Natural killer cell treated with Interleukin-12 subunit alpha and Interleukin-12 subunit beta and Interleukin-15 and Interleukin-18, amount 100 ng/mL, for 72 hours (primary cell): ENCODE results near the gene NPPC. TPM values are rescaled to one million over a fixed set of nuclear protein-coding genes. Genes with fewer than 3 reads are reported as not detected.

Source experiments
- ATAC-seq, 2 donors: fragments of 150-1000 bp; cut with Tn5 transposase in 1 of 2; sonication (Bioruptor Pico), chemical (Tn5 transposase) in 1 of 2; 2 replicates each; pipeline ENCODE4 v1.10.0; 2021
- DNase-seq: peaks from one replicate; pipeline ENCODE4 v3.0.0; 2022; ENCODE audit warnings: low spot score
- H3K27ac Mint-ChIP-seq, 2 donors: 1 replicate in 1 of 2; 2 replicates in 1 of 2; pipeline ENCODE4 v1.8.0; 2022; ENCODE audit warnings: mixed read lengths in 2 of 2, mild to moderate bottlenecking in 1 of 2, moderate library complexity in 1 of 2
- H3K27me3 Mint-ChIP-seq, 2 donors: 1 replicate in 1 of 2; 2 replicates in 1 of 2; pipeline ENCODE4 v1.8.0; 2022; ENCODE audit warnings: mixed read lengths in 2 of 2
- H3K36me3 Mint-ChIP-seq: one replicate; pipeline ENCODE4 v1.8.0; 2022; ENCODE audit warnings: mixed read lengths
- H3K4me1 Mint-ChIP-seq, 2 donors: 1 replicate in 1 of 2; 2 replicates in 1 of 2; pipeline ENCODE4 v1.8.0; 2022; ENCODE audit warnings: low read depth in 2 of 2, mixed read lengths in 2 of 2, mild to moderate bottlenecking in 1 of 2
- H3K4me3 Mint-ChIP-seq: one replicate; pipeline ENCODE4 v1.8.0; 2022; ENCODE audit warnings: mixed read lengths
- H3K9me3 Mint-ChIP-seq: 2 replicates; pipeline ENCODE4 v1.8.0; 2022; ENCODE audit warnings: mixed read lengths
- total RNA-seq, 2 donors: library from RNA; stranded (reverse); gene quantifications; one replicate each; pipeline ENCODE4 v1.2.3, GENCODE V29; 2022

The NPPC gene, protein sequence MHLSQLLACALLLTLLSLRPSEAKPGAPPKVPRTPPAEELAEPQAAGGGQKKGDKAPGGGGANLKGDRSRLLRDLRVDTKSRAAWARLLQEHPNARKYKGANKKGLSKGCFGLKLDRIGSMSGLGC
- total RNA-seq = 1 to 10 TPM; 2.7 to 4.2 TPM

DNA sequence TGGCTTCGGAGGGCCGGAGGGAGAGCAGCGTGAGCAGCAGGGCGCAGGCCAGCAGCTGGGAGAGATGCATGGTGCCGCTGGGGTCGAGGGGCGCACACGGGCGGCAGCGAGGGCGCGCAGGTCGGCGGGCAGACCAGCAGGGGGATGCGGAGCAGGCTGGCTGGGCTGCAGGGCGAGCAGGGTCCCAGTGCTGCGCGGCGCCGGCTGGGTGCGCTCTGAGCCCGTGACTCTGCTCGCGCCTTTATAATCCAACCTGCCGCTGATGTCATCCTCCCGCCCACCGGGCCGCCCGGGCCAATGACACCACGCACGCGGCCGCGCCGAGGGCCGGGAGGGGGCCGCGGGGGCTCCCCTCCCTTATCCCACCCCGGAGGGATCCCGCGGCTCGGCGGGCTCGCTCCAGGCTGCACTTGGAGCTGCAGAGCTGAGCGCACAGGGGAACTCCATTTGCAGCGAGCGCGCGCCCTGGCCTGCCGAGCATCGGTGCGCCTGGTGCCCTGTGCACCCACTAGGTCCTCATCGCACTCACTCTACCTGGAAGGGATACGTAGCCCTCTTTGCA lies at the start of gene NPPC:
Gene NPPC (minus strand): TSS at position 217 of the 562 bp plus-strand sequence. CDS start 147 bp downstream, at position 70.
- ATAC-seq (peak; percentile 80 to 87), DNase-seq (peak; percentile 62)
- Mint-ChIP-seq H3K9me3 (no peaks in the 10 kb centered on the region), H3K4me1 (no peaks in the 10 kb centered on the region), H3K27ac (no peak within 1 kb of the TSS), H3K4me3 (peak within 1 kb of the TSS; percentile 57), H3K27me3 (peaks cover 34 to 36% of the 10 kb centered on the region in 2 donors), H3K36me3 (no peaks in the 10 kb centered on the region)

GRCh38 chr2:231975001-231975400 lies 48.8 kb upstream of the NPPC start:
- Mint-ChIP-seq H3K4me3 (no peak overlapping the region), H3K36me3 (no peaks in the 10 kb centered on the region), H3K27ac (no peak overlapping the region), H3K4me1 (peaks cover 0 to 2% of the 10 kb centered on the region in 2 donors), H3K9me3 (no peaks in the 10 kb centered on the region), H3K27me3 (no peaks in the 10 kb centered on the region)
- DNase-seq (no peak), ATAC-seq (no peak)

DNA sequence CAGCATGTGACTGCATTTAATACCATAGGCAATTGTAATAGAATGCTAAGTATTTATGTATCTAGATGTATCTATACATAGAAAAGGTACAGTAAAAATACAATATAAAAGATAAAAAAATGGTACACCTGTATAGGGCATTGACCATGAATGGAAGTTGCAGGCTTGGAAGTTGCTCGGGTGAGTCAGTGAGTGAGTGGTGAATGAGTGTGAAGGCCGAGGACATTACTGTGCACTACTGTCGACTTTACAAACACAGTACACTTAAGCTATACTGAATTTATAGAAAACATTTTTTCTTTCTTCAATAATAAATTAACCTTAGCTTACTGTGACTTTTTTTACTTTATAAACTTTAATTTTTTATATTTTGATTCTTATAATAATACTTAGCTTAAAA lies 44.3 kb upstream of the NPPC start:
- ATAC-seq (no peak), DNase-seq (no peak)
- Mint-ChIP-seq H3K4me3 (no peak overlapping the region), H3K9me3 (no peaks in the 10 kb centered on the region), H3K27me3 (no peaks in the 10 kb centered on the region), H3K4me1 (peaks cover 11% of the 10 kb centered on the region in 2 donors), H3K27ac (no peak overlapping the region), H3K36me3 (no peaks in the 10 kb centered on the region)

GRCh38 chr2:231968820-231969219 lies 42.6 kb upstream of the NPPC start:
- Mint-ChIP-seq H3K9me3 (no peaks in the 10 kb centered on the region), H3K4me3 (no peak overlapping the region)

DNA sequence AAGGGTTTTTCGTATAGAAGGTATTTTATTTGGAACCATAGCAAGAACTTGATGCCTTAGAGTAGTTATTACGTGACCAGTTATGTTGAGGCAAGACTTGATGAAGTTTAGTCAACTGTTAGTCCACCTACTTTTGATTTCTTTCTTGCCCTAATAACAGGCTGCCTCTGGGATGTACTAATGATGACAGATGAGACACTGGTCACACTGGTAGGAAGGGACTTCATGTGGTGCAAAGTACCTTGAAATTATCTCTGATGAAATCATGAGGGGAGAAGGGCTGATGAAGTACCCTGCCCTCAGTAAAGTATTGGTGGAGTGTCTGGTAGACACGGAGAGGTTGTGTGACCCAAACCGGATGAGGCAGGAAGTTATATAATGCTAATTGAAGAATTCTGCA lies 40.7 kb upstream of the NPPC start:
- no peaks in the 10 kb centered on the region for H3K9me3 Mint-ChIP-seq

More at GRCh38 chr2:231968820-231969219, 42.6 kb upstream of the NPPC start:
- H3K27me3 Mint-ChIP-seq = no peaks in the 10 kb centered on the region
- no peaks in the 10 kb centered on the region for H3K36me3 Mint-ChIP-seq
- ATAC-seq (no peak), DNase-seq (no peak)
- peaks cover 20 to 26% of the 10 kb centered on the region in 2 donors for H3K4me1 Mint-ChIP-seq
- H3K27ac Mint-ChIP-seq = no peak overlapping the region

DNA sequence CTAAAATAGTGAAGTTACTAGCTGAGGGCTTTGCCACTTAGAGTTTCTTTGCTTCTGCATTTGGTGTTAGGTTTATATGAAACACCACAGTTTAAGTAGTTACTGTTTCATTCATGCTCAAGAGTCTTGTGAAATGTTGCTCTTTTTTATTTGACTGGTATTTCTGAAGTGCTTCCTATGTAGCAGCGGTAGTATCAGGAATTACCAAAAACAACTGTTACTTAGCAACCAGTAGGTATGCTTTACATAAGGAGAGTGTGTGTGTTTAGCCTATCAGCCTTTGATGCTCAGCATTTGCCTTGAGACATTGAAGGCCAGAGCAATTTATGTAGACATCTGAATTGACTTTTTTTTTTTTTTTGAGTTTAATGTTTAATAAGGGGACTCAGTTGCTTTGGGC lies 38.9 kb upstream of the NPPC start:
- Mint-ChIP-seq H3K27me3 (no peaks in the 10 kb centered on the region), H3K27ac (peak overlapping the region in 1 of 2 donors; percentile 15), H3K36me3 (peaks cover 5% of the 10 kb centered on the region), H3K4me1 (peaks cover 39 to 54% of the 10 kb centered on the region in 2 donors), H3K4me3 (no peak overlapping the region), H3K9me3 (no peaks in the 10 kb centered on the region)
- DNase-seq = no peak
- no peak for ATAC-seq

More for the DNA sequence above, 40.7 kb upstream of the NPPC start:
- Mint-ChIP-seq H3K27me3 (no peaks in the 10 kb centered on the region), H3K36me3 (no peaks in the 10 kb centered on the region), H3K4me3 (peak overlapping the region; percentile 11), H3K27ac (peak overlapping the region in 1 of 2 donors; percentile 5), H3K4me1 (peaks cover 32 to 45% of the 10 kb centered on the region in 2 donors)
- no peak for ATAC-seq
- DNase-seq = no peak

DNA sequence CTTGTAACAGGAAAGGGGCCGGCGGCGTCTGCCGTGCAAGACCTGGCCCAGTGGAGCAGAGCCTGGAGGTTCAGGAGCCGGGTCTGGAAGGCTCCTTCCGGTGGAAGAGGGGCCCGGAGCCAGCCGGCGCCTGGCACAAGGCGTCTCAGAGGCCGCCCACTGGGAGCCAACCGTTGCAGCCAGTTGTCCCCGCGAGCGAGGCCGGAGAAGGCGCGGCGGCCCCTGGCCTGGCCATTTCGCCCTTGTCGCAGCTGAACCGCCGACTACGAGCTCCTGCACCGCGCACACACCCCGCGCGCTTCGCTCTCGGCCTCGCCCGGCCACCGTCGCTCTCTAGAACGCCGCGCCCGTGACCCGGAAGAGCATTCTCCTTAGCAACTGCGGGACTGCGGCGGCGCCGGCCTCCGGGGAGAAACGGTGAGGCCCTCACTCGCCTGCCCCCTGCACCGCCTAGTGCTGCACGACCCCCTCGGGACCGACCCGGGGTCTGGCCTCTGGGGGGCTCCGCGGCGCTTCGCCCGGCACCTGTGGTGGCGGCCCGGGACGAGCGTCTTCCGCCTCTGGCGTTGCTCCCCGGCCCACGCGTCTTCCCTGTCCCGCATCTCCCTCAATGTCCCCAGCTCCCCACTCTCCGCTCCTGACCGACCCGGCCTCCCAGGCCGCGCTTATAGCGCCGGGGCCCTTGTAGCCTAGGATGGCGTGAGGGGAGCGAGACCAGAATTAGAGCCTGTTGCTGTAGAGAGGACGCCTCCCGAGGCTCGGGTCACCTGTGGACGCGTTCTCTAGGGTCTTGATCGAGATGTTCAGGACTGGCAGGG lies 35.4 kb upstream of the NPPC start, which contains the start of gene DIS3L2:
Gene DIS3L2 (plus strand): TSS at position 365 of the 818 bp plus-strand sequence. CDS start 53,215 bp downstream, outside the sequence.
- H3K27me3 Mint-ChIP-seq = peaks cover under 1 to 3% of the 10 kb centered on the region in 2 donors
- ATAC-seq = peak; percentile 96 to 97
- peak within 1 kb of the TSS; percentile 91 for H3K4me3 Mint-ChIP-seq
- H3K9me3 Mint-ChIP-seq = no peaks in the 10 kb centered on the region
- H3K36me3 Mint-ChIP-seq = peaks cover 5% of the 10 kb centered on the region
- H3K4me1 Mint-ChIP-seq = peaks cover 30 to 47% of the 10 kb centered on the region in 2 donors
- DNase-seq = peak; percentile 85
- peak within 1 kb of the TSS; percentile 81 to 82 for H3K27ac Mint-ChIP-seq

- H3K4me3 Mint-ChIP-seq = peak overlapping the region; percentile 91
Observed at GRCh38 chr2:231960810-231961348, 34.7 kb upstream of the NPPC start.

DNA sequence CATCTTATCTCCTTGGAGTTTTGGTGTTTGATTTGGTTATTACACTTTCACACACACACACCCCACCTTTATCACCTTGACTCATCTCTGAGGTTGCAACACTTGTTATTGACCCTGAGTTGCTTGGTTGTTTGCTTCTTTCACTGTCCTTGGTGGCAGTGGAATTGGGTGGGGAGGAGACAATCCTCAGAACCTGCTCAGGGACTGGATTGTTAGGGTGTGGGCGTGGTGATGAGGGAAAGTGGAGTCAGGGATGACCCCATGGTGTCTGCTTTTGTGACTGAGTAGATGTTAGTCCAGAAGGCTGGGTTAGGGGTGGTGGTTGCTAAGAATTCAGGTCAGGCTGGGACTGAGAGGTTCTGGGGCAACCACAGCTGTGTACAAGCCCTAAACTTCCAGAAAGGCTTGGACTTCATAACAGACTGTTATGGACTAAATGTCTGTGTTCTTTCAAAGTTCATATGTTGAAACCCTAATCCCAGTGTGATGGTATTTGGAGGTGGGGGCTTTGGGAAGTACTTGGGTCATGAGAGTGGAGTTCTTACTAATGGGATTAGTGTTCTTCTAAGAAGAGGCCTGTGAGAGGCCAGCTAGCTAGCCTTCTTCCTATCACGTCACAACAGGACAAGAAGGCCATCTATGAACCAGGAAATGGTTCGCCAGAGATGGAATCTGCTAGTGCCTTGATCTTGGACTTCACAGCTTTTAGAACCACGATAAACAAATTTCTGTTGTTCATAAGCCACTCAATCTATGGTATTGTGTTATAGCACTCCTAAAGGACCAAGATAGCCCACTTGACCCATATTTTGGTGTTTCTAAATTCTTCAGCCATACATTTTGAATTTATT lies 31.9 kb upstream of the NPPC start:
- Mint-ChIP-seq H3K4me3 (no peak overlapping the region), H3K4me1 (peaks cover 15 to 21% of the 10 kb centered on the region in 2 donors), H3K27me3 (peaks cover 16 to 34% of the 10 kb centered on the region in 2 donors)

More at GRCh38 chr2:231960810-231961348, 34.7 kb upstream of the NPPC start:
- H3K27ac Mint-ChIP-seq = peak overlapping the region; percentile 81 to 82
- H3K4me1 Mint-ChIP-seq = peaks cover 30 to 46% of the 10 kb centered on the region in 2 donors
- DNase-seq (no peak), ATAC-seq (no peak)
- peaks cover 5% of the 10 kb centered on the region for H3K36me3 Mint-ChIP-seq
- H3K9me3 Mint-ChIP-seq = no peaks in the 10 kb centered on the region
- H3K27me3 Mint-ChIP-seq = peaks cover 7 to 9% of the 10 kb centered on the region in 2 donors

DNA sequence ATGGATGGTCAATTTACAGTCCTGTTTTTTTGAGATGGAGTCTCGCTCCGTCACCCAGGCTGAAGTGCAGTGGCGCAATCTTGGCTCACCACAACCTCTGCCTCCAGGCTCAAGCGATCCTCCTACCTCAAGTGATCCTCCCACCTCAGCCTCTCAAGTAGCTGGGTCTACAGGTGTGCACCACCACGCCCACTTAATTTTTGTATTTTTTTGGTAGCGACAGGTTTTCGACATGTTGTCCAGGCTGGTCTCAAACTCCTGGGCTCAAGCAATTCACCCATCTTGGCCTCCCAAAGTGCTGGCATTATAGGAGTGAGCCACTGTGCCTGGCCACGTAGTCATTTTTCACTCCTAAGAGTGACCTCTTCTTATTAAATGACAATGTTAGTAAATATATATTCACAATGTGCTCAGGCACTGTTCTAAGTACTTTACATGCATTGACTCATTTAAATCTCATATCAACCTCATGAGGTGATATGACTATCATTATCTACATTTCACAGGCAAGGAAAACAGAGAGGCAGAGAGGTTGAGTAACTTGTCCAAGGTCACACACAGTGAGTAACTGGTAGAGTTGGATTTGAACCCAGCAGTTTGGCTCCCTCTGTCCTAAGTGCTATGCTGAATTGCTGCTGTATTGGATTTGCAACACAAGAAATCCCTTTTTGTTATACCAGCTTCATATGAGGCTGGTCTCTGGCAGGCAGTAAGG lies 29.7 kb upstream of the NPPC start:
- peaks cover 23 to 48% of the 10 kb centered on the region in 2 donors for H3K27me3 Mint-ChIP-seq
- H3K27ac Mint-ChIP-seq = no peak overlapping the region
- DNase-seq (no peak), ATAC-seq (peak in 1 of 2 donors; percentile 42)
- peaks cover 3% of the 10 kb centered on the region for H3K36me3 Mint-ChIP-seq
- H3K9me3 Mint-ChIP-seq = no peaks in the 10 kb centered on the region
- no peak overlapping the region for H3K4me3 Mint-ChIP-seq
- H3K4me1 Mint-ChIP-seq = peaks cover 3 to 4% of the 10 kb centered on the region in 2 donors

More for the DNA sequence above, 31.9 kb upstream of the NPPC start:
- Mint-ChIP-seq H3K27ac (no peak overlapping the region), H3K9me3 (no peaks in the 10 kb centered on the region), H3K36me3 (peaks cover 5% of the 10 kb centered on the region)
- ATAC-seq (no peak), DNase-seq (no peak)

GRCh38 chr2:231951452-231952035 lies 25.3 kb upstream of the NPPC start:
- no peaks in the 10 kb centered on the region for H3K36me3 Mint-ChIP-seq
- H3K9me3 Mint-ChIP-seq = no peaks in the 10 kb centered on the region
- no peak overlapping the region for H3K27ac Mint-ChIP-seq
- no peak for ATAC-seq
- no peaks in the 10 kb centered on the region for H3K4me1 Mint-ChIP-seq
- H3K4me3 Mint-ChIP-seq = no peak overlapping the region
- DNase-seq = no peak
- H3K27me3 Mint-ChIP-seq = peaks cover 28 to 51% of the 10 kb centered on the region in 2 donors

- no peaks in the 10 kb centered on the region for H3K9me3 Mint-ChIP-seq
- no peak for ATAC-seq
- H3K27ac Mint-ChIP-seq = no peak overlapping the region
- H3K4me3 Mint-ChIP-seq = no peak overlapping the region
- no peak for DNase-seq
- peaks cover 13 to 16% of the 10 kb centered on the region in 2 donors for H3K27me3 Mint-ChIP-seq
- no peaks in the 10 kb centered on the region for H3K36me3 Mint-ChIP-seq
- H3K4me1 Mint-ChIP-seq = no peaks in the 10 kb centered on the region
Observed at GRCh38 chr2:231947694-231948093, 21.5 kb upstream of the NPPC start.
